Tibial nerve (tissue), 3 donors: ENCODE measurements around the gene PKD2.

Experiments
- CTCF ChIP-seq, 5 experiments: fragments of 200-600 bp in 3 of 5; fragments of 450-650 bp in 2 of 5; sonication (generic) in 3 of 5; IDR thresholded peaks; one replicate each; pipeline ENCODE4 v1.5.1; 2016 to 2019; ENCODE audit warnings: antibody characterized with exemption in 5 of 5, mild to moderate bottlenecking in 3 of 5, moderate library complexity in 2 of 5
- POLR2A ChIP-seq, 2 donors: fragments of 450-650 bp; IDR thresholded peaks; one replicate each; pipeline ENCODE4 v1.6.1; 2017; ENCODE audit warnings: antibody characterized with exemption in 2 of 2, mild to moderate bottlenecking in 2 of 2, moderate library complexity in 2 of 2

GRCh38 chr4:88045021-88045420 is 37.6 kb downstream of the PKD2 start:
- no peak for TF ChIP-seq CTCF (IDR thresholded peaks at IDR 0.05)
- TF ChIP-seq POLR2A (IDR thresholded peaks at IDR 0.05): no peak
